HG03575 (cell line): Measurements from ENCODE around the gene CDC42SE1.
"Not testable (repeated sequence)": the region's sequence is repeated elsewhere in the genome, so short reads cannot be mapped to it uniquely, and the experiment has no call there.

Source experiments
- ATAC-seq: cut with Tn5 transposase; IDR thresholded peaks from one replicate; pipeline ENCODE4 v1.9.1; 2021; ENCODE audit not compliant: unreplicated experiment, insufficient number of reproducible peaks, low FRiP score; ENCODE audit errors: extremely low read depth

CDC42SE1 gene

GRCh38 chr1:151059109-151060006 lies at the start of gene CDC42SE1:
Gene CDC42SE1, minus strand, starts transcription at chr1:151059622. Its CDS starts 3,892 bp downstream, at chr1:151055730.
- no peak for ATAC-seq

- no peak for ATAC-seq
Measured at GRCh38 chr1:151108331-151108730, 48.9 kb upstream of the CDC42SE1 start.

- no peak for ATAC-seq
Measured at GRCh38 chr1:151106894-151107293, 47.5 kb upstream of the CDC42SE1 start.

- no peak for ATAC-seq
Measured at GRCh38 chr1:151104630-151105029, 45.2 kb upstream of the CDC42SE1 start.

GRCh38 chr1:151098126-151098525 lies 38.7 kb upstream of the CDC42SE1 start:
- no peak for ATAC-seq

GRCh38 chr1:151097426-151097825 lies 38.0 kb upstream of the CDC42SE1 start:
- ATAC-seq = not testable (repeated sequence)

GRCh38 chr1:151085953-151086559 lies 26.6 kb upstream of the CDC42SE1 start:
- no peak for ATAC-seq

GRCh38 chr1:151072224-151072623 lies 12.8 kb upstream of the CDC42SE1 start:
- no peak for ATAC-seq

GRCh38 chr1:151070474-151071276 lies 11.3 kb upstream of the CDC42SE1 start, which contains the start of gene GABPB2:
Gene GABPB2, plus strand, starts transcription at chr1:151070761. Its CDS starts 17,429 bp downstream, at chr1:151088190.
- ATAC-seq = no peak

GRCh38 chr1:151069103-151069486 lies 9.7 kb upstream of the CDC42SE1 start:
- ATAC-seq = no peak

- ATAC-seq = no peak
Measured at GRCh38 chr1:151067185-151067584, 7.8 kb upstream of the CDC42SE1 start.

- ATAC-seq = no peak
Measured at GRCh38 chr1:151065089-151065645, 5.7 kb upstream of the CDC42SE1 start.

GRCh38 chr1:151062741-151063371 lies 3.4 kb upstream of the CDC42SE1 start:
- ATAC-seq = no peak

- ATAC-seq = no peak
Measured at GRCh38 chr1:151061704-151062103, 2.3 kb upstream of the CDC42SE1 start.

GRCh38 chr1:151060657-151061421 lies 1.4 kb upstream of the CDC42SE1 start:
- ATAC-seq = no peak

GRCh38 chr1:151060007-151060656 lies 710 bp upstream of the CDC42SE1 start, which contains the start of gene MLLT11:
Gene MLLT11, plus strand, starts transcription at chr1:151060397. Its CDS starts 6,828 bp downstream, at chr1:151067225.
- ATAC-seq = no peak

GRCh38 chr1:151058692-151059091 lies 730 bp downstream of the CDC42SE1 start:
- no peak for ATAC-seq
